ENCODE measurements around the gene CYP27B1.

DNA sequence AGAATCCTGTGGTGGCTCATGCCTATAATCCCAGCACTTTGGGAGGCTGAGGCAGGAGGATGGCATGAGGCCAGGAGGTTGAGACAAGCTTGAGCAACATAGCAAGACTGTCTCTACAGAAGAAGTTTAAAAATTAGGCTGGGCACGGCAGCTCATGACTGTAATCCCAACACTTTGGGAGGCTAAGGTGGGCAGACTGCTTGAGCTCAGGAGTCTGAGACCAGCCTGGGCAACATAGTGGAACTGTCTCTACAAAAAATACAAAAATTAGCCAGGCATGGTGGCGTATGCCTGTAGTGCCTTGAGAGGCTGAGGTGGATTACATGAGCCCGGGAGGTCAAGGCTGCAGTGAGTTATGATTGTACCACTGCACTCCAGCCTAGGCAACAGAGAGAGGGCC, 998 bp upstream of the CYP27B1 start:
- TF ChIP-seq, protein P1, sequence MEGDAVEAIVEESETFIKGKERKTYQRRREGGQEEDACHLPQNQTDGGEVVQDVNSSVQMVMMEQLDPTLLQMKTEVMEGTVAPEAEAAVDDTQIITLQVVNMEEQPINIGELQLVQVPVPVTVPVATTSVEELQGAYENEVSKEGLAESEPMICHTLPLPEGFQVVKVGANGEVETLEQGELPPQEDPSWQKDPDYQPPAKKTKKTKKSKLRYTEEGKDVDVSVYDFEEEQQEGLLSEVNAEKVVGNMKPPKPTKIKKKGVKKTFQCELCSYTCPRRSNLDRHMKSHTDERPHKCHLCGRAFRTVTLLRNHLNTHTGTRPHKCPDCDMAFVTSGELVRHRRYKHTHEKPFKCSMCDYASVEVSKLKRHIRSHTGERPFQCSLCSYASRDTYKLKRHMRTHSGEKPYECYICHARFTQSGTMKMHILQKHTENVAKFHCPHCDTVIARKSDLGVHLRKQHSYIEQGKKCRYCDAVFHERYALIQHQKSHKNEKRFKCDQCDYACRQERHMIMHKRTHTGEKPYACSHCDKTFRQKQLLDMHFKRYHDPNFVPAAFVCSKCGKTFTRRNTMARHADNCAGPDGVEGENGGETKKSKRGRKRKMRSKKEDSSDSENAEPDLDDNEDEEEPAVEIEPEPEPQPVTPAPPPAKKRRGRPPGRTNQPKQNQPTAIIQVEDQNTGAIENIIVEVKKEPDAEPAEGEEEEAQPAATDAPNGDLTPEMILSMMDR (IDR thresholded peaks at IDR 0.05), result no peak
- no peak for TF ChIP-seq POLR2A (IDR thresholded peaks at IDR 0.05)
